Placental epithelial cell (primary cell): Measurements from ENCODE around the gene DHX57. TPM values are rescaled to one million over a fixed set of nuclear protein-coding genes. Genes with fewer than 3 reads are reported as not detected.

Experiments used
- small RNA-seq: library from RNA; depleted of rRNA; stranded (forward); fragments of <200 nt; gene quantifications from one replicate; pipeline ENCODE3, GENCODE V24; 2012
- total RNA-seq: library from RNA; depleted of rRNA; stranded (reverse); fragments of >200 nt; gene quantifications from 2 replicates; pipeline ENCODE4 v1.2.3, GENCODE V29; 2012

Gene DHX57
- total RNA-seq: 19.2 and 22.6 TPM in 2 replicates

DNA sequence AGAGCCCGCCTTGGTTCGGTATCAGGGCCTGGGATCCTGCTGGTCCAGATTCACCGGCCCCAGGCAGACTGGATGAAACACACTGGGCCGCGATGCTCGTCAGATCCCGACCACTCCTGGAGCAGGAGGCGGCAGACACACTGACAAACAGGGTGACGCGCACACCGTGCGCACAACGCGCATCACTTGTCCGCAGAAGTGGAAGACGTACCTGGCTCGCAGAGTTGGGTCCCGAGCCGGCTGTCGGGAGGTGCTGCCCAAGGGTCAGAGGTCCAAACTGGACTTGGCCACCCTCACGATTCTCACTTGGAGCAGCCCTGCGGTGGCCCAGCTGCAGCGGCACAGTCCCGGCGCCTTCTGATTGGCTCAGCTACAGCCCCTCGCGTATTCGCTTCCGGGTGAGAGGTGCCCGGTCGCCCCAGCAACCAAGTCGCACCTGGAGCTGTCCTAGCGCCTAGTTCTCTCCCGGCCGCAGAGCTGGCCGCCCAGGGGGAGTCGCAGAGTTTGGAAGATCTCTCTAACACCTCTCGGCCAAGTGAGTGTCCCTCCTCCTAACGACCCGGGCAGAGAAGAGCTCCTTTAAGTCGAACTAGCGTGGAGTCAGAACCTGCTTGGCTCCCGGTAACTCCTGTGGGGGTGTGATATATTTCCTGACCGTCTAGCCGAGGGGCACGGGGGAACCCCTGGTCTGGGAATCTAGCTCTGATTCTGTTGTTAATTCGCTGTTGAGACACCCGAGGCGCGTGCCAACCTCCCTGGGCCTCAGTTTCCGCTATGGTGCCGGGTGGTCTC, at the start of gene DHX57, which contains the start of gene MORN2:
Gene DHX57 (minus strand): TSS at position 359 of the 792 bp plus-strand sequence. CDS start 7,529 bp downstream, outside the sequence.
Gene MORN2 (plus strand): TSS at position 401 of the 792 bp plus-strand sequence.

DNA sequence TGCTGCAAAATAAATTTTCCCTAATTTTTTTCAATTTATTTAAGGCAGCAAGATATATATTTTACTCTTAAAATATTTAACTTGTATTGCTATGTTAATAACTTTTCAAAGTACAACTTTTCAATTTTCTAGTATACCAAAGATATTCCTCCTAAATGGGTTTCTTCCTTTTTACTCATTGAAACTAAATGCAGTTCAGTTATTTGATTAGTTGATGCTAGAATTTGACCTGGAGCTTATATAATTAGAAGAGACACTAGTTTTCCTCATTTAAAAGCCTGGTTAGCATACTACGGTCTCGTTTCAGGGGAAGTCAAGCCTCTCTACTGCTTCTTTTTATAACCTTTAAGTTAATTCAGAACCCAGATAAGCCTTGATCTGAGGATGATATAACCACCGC, 13.8 kb upstream of the DHX57 start, which contains the start of gene ARHGEF33:
Gene ARHGEF33 (plus strand): TSS at position 301 of the 400 bp plus-strand sequence. CDS start 29,573 bp downstream, outside the sequence.

DNA sequence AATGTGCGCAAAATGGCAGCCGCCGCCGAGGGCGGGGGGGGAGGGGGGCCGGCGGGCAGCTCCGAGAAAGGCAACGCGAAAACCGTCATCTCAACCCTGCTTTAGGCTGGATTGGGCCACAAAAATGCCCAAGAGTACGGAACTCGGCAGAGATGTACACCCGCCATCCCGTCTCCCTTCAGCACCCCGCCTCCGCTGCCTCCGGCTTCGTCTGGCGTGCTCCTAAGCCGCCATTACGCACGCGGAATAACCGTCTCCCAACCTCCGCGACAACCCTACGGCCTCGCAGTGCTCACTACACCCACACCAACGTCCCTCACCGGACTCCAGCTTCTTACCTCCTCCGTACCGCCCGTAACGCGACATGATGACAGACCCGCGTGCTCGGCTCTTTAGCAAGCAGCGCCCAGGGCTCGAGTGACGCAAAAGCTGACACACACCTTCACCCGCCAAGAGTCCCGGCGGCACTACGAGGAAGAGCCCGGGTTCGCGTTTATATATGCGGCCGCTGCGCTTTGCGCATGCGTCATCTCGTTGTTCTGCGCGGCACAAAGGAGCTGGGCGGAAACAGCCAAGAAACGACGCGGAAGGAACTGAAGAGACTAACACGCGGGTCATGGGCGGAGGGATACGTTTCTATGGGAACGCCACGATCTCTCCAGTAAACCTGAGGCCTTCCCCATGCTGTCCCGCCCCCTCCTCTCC, 124.7 kb downstream of the DHX57 start, which contains the start of gene SRSF7:
Gene SRSF7 (minus strand): TSS at position 471 of the 705 bp plus-strand sequence. CDS start 105 bp downstream, at position 366.

Small RNA genes within 50 kb of the gene (small RNA-seq; reads per million reads assigned to genes)
- not detected for gene RNU6-851P

Other genes with a start within 250 kb of the DHX57 start
- 10.6 and 14.9 TPM in 2 replicates for gene GALM, start 209.8 kb downstream of the DHX57 start, total RNA-seq
- gene SRSF7, start 124.6 kb downstream of the DHX57 start, total RNA-seq: 78.9 and 81.1 TPM in 2 replicates
- 5.2 and 10.2 TPM in 2 replicates for gene GEMIN6, start 97.7 kb downstream of the DHX57 start, total RNA-seq
- gene MORN2, start within 50 bp of the DHX57 start, total RNA-seq: 14.3 and 21.6 TPM in 2 replicates
- gene ARHGEF33, start 13.9 kb upstream of the DHX57 start, total RNA-seq: 1.2 and 1.5 TPM in 2 replicates
- 18.2 and 20.0 TPM in 2 replicates for gene SOS1, start 245.1 kb upstream of the DHX57 start, total RNA-seq